C4-2B (cell line): ENCODE data around the gene SETDB1.

Source experiments
- ZFX ChIP-seq: fragments of 450-650 bp; IDR thresholded peaks from 2 replicates; pipeline ENCODE4 v1.6.1; 2017
- TF ChIP-seq, protein P1 (sequence below): fragments of 450-650 bp; conservative IDR thresholded peaks from 2 replicates; pipeline ENCODE4 v1.5.1; 2017; ENCODE audit warnings: mild to moderate bottlenecking

DNA sequence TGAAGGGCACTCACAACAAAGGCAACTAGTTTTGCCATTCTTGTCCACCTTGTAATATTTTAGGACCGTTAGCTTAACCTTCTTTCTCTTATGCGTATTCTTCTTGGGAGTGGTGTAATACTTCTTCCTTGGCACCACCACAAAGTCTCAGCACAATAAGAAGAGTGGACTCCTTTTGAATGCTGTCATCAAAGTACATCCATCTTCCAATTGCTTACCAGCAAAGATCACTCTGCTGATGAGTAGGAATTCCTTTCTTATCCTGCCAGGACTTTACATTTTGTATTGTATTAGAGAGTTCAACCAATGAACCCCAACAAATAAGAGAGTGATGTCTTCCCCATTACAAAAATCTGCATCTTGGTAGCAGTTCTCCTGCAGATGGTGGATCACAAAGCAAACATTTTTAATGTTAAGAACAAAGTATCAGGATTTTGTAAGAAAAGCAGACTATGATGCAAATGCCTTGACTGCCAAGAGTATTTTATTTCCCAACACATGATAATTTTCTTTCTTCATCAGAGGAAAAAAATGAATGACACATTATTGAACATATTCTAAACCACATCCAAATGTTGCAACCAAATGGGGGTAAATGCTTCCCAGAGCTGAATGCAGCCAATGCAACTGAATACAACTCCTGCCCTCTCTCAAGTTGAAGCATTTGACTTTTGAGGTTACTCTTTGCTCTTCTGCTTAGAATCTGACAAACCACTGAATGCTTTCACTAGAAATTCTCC lies 44.7 kb upstream of the SETDB1 start:
- TF ChIP-seq, protein P1, sequence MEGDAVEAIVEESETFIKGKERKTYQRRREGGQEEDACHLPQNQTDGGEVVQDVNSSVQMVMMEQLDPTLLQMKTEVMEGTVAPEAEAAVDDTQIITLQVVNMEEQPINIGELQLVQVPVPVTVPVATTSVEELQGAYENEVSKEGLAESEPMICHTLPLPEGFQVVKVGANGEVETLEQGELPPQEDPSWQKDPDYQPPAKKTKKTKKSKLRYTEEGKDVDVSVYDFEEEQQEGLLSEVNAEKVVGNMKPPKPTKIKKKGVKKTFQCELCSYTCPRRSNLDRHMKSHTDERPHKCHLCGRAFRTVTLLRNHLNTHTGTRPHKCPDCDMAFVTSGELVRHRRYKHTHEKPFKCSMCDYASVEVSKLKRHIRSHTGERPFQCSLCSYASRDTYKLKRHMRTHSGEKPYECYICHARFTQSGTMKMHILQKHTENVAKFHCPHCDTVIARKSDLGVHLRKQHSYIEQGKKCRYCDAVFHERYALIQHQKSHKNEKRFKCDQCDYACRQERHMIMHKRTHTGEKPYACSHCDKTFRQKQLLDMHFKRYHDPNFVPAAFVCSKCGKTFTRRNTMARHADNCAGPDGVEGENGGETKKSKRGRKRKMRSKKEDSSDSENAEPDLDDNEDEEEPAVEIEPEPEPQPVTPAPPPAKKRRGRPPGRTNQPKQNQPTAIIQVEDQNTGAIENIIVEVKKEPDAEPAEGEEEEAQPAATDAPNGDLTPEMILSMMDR = no peak
- TF ChIP-seq ZFX = no peak
